Caki2 (cell line): ENCODE data around the gene SP1. TPM values are rescaled to one million over a fixed set of nuclear protein-coding genes. Genes with fewer than 3 reads are reported as not detected.
"Not testable (repeated sequence)": the region's sequence is repeated elsewhere in the genome, so short reads cannot be mapped to it uniquely, and the experiment has no call there.

ENCODE experiments used
- DNase-seq: peaks from one replicate; pipeline ENCODE4 v3.0.0-alpha.2; 2015; ENCODE audit warnings: low read depth
- in situ Hi-C: cut with HindIII; loops from 2 replicates; pipeline ENCODE4 v1.10.0; 2016; ENCODE audit warnings: low sequenced_read_pairs, low pct_unique_long_range_greater_than_20kb, mixed read lengths
- total RNA-seq: library from RNA; depleted of rRNA; stranded (reverse); fragments of >200 nt; shearing (Covaris generic); gene quantifications from 2 replicates; pipeline ENCODE4 v1.2.3, GENCODE V29; 2014; ENCODE audit warnings: low replicate concordance

Gene SP1
- total RNA-seq, 1 experiment from 2014 or later = 39.3 TPM

DNA sequence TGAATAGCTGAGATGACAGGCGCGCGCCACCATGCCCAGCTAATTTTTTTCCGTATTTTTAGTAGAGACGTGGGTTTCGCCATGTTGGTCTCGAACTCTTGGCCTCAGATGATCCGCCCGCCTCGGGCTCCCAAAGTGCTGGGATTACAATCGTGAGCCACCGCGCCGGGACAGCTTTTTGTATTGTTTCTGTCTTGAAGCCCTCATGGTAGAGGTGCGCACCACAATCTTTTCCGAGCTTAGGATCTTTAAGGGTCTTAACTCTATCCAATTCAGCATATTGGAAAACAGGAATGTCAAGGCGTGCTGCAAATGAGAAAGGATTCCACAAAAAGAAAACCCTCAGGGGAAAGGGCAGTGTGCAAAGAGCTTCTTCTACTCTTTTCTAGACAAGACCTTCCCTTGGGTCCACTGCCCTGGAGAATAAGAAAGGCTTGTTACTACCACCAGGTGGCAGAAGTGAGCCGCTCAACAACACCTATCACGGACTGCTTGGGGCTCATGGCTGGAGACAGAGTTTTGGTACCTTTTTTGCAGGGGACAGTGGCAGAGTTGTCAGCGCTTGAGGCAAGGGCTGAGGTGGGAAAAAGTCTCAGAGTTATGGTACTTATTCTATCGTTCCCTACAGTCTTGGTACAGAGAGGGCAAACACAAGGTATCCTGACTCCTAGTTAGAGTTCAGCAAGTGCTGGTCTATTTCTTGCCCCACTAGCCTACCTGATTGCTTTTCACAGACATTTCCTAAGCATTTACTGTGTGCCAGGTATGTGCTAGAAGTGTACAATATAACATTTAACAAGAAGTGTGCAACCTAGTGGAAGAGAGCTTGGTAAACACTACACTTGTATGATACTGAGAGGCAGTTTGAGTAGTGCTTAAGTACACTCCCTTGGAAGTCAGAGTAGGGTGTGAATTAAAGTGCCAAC lies 27.4 kb upstream of the SP1 start:
- in situ Hi-C loops = no loop called here
- DNase-seq = peak; percentile 86

DNA sequence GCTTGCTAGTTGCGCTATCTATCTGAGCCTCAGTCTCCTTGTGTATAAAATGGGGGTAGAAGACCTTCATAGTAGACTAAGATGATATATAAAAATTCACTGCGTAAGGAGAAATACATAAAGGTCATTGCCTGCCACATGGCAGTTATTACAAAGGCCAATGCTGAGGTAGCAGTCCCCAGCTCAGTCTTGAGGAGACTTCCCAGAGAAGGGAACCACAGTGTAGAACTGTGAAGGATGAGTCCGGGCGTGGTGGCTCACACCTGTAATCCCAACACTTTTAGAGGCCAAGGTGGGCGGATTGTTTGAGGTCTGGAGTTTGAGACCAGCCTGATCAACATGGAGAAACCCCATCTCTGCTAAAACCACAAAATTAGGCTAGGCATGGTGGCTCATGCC lies 26.7 kb upstream of the SP1 start:
- DNase-seq = no peak
- in situ Hi-C loops = no loop called here

DNA sequence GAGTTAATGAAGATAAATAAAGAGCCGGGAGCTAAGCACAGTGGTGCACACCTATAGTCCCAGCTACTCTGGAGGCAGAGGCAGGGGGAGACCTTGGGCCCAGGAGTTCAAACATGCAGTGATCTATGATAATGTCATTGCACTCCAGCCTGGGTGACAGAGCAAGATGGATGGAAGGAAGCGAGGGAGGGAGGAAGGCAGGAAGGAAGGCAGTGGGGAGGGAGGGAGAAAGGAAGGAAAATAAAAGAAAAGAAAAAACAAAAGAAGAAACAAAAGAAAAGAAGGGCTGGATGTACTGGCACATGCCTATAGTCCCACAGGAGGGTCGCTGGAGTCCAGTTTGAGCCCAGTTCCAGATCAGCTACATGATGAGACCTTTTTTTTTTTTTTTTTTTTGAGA lies 24.9 kb upstream of the SP1 start:
- DNase-seq = no peak
- in situ Hi-C loops = no loop called here

DNA sequence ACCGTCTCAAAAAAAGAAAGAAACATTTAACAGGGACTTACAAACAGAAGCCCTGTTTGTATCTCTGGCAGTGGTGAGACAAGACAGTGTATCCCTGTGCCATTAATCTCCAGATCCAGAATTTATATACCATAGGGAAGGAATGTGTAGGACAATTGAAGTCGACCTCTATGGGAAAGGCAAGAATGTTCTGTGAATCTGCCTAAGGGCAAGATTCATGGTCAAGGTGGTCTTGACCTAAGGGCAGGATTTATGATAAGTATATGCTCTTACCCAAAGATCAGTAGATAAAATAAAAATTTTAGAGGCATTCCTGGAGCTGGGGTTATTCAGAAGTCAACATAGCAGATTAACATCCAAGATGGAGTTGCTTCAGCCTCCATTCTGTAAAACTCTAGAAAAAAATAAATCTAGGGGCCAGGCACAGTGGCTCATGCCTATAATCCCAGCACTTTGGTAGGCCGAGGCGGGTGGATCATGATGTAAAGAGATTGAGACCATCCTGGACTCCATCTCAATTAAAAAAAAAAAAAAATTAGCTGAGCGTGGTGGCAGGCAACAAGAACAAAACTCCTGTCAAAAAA lies 21.0 kb upstream of the SP1 start:
- no peak for DNase-seq

DNA sequence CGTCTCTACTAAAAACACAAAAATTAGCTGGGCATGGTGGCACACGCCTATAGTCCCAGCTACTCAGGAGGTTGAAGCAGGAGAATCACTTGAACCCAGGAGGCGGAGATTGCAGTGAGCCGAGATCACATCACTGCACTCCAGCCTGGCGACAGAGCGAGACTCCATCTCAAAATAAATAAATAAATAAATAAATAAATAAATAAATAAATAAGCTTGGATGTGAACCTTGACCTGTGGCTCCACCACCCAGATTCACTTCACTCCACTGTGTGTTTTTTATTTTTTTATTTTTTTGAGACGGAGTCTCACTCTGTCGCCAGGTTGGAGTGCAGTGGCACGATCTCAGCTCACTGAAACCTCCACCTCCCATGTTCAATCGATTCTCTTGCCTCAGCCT lies 18.3 kb upstream of the SP1 start:
- in situ Hi-C loops, DNase-seq: not testable (repeated sequence)

More for the DNA sequence above, 21.0 kb upstream of the SP1 start:
- in situ Hi-C loops = no loop called here

DNA sequence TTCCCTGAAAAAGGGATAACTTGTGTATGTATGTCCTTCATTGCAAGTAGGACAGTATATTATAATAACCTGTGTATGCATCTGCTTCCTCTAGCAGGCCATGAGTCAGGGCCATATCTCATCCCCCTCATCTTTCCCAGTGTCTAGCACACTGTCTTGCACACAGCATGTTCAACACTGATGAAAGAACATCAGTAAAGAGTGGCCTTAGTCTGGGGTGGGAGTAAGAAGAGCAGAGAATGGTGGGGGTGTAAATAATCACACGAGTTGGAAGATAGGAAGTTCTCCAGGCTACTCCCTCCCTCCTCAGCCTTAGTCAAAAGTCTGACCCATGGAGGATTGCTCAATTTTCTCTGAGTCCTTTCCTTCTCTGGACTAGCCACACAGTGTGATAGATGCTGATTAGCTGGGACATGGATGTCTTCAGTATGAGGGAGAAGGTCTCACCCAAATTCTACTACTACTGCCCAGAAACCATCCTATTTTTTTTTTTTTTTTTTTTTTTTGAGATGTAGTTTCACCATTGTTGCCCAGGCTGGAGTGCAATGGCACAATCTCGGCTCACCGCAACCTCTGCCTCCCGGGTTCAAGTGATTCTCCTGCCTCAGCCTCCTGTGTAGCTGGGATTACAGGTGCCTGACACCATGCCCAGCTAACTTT lies 14.6 kb upstream of the SP1 start:
- no peak for DNase-seq
- in situ Hi-C loops = no loop called here

DNA sequence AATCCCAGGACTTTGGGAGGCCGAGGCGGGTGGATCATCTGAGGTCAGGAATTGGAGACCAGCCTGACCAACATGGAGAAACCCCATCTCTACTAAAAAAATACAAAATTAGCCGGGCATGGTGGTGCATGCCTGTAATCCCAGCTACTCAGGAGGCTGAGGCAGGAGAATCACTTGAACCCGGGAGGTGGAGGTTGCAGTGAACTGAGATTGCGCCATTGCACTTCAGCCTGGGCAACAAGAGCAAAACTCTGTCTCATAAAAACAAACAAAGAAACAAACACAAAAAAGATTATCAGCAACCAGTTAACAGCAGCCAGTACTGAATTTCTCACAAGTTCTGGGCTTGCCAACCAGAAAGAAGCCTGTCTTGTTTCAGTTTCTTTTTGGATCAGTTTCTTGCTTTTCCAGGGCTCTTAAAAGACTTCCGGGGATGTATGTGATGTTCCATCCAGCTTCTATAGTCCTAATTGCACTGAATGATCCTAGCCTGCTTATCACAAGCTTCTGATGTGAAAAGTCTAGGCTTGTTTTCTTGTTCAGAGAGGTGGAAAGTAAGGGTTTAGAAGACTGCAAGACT lies 6.3 kb upstream of the SP1 start:
- in situ Hi-C loops, DNase-seq: not testable (repeated sequence)

DNA sequence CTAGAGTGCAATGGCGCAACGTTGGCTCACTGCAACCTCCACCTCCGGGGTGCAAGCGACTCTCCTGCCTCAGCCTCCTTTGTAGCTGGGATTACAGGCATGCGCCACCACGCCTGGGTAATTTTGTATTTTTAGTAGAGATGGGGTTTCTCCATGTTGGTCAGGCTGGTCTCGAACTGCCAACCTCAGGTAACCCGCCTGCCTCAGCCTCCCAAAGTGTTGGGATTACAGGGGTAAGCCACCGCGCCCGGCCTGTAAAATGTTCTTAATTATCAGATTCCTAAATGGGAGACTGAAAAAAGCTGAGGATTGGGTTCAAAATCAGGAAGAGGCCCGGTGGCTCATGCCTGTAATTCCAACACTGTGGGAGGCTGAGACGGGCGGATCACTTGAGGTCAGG lies 5.7 kb upstream of the SP1 start:
- in situ Hi-C loops, DNase-seq: not testable (repeated sequence)

DNA sequence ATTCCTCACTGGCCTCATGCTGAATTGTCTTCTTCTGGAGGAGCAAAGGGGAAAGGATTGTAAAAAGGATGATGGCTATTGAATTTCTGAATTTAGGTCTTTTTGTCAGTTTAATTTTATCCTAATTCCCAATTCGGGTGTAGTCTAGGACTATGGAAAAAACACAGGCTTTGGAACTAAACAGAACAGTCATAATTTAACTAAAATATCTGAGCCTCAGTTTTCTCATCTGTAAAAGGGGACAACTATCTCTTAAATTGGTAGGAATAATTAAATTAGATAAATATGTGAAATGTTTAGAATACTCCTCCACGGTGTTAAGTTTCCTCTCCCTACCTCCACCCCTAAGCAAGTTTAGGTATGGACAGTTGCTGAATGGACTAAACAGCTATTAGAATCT lies 3.2 kb upstream of the SP1 start:
- DNase-seq = no peak
- in situ Hi-C loops = no loop called here

DNA sequence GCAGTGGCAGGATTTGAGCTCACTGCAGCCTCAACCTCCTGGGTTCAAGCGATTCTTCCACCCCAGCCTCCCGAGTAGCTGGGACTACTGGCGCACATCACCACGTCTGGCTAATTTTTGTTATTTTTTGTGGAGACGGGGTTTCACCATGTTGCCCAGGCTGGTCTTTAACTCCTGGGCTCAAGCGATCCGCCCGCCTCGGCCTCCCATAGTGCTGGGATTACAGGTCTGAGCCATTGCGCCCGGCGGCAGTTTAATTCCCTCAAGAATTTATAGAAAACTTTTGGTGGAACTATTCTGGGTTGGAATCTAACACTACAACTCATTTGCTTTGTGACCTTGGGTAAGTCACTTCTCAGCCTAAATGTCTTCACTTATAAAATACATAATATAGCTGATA lies 1.8 kb upstream of the SP1 start:
- no peak for DNase-seq
- in situ Hi-C loops = no loop called here

DNA sequence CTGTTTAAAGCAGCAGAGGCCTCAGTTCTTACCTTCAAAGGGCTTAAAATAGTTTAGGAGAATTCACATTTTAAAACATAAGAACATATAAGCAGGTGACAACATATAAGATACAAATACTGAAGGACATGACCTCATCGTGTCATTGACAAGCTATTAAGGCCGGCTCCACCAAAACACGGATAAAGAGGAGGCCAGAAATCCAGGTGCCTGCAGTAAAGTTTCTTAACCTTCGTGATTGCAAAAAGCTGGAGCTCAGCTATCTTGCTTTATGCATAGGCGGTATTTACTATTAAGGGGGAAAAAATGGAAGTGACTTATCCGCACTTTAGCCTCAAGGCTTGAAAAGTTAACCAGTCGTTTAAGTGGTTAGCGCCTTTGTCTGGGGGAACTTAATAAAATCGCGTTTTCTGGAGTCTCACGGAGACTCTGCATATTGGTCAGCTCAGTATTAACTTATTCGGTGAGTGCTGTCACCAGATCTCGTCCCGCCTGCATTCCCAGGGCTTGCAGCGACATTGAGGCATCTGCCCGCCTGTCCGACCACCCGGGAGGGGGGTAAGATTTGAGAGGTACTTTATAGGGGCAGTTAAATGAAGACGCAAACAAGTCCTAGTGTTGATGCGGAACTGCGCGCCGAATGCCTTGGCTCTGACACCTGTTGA lies 1.1 kb upstream of the SP1 start:
- no peak for DNase-seq
- in situ Hi-C loops = no loop called here

DNA sequence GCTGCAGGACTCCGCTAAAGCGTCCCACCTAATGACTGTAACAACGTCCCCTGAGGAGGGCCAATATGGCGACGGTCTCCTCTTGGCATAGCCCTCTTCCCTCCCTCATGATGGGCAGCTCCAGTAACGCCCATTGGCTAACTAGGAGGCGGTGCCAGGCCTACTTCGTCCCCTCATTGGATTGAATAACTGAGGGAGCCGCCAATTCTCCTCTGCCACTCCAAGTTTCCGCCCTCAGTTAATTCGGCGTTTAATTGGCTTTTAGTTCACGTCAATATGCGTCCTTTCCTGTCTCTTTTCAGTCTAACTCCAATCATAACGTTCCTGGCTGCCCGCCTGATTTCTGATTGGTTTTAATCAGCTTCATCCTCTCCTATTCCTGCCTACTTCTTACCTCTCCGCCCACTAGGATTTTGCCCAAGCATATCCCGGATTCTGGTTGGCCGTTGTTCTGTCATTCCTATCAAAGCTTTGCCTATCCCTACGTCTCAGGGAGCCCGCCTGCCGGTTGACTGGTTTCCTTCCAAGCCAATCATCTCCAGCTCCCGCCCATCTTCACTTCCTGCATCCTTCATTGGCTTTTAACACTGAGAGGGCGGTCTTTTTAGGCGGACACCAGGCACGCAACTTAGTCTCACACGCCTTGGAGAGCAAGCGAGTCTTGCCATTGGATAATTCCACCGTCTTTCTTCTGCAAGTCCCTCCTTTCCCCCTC lies 430 bp upstream of the SP1 start:
- in situ Hi-C loops = no loop called here
- peak; percentile 100 for DNase-seq

DNA sequence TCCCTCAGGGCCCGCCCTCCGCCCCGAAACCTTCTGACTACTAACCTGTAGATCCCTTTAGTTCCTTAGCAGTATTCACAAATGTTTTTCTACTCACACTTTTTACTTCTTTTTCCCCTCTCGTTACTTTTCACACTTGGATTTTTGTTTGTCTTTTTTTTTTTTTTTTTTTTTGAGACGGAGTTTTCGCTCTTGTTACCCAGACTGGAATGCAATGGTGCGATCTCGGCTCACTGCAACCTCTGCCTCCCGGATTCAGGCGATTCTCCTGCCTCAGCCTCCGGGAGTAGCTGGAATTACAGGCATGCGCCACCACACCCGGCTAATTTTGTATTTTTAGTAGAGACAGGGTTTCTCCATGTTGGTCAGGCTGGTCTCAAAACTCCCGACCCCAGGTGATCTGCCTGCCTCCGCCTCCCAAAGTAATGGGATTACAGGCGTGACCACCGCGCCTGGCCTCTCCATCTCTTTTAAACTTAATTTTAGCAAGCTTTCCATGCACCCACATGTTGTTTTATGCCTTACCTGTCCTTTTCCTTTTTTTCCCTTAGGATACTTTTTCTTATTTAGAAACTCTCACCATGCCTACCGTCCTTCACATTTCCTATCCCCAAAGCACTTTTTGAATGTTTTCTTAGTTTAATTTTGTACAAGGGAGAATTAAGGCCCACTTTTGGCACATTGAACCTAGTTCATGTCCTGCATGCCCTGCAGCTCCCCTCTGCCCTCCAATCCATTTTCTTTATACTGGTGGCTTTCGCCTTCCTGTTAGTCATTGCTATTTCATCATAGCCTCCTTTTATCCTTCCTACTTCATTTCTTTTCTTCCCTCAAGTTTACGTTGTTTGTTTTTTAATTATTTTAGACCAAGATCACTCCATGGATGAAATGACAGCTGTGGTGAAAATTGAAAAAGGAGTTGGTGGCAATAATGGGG lies 1.1 kb downstream of the SP1 start:
- DNase-seq = no peak

DNA sequence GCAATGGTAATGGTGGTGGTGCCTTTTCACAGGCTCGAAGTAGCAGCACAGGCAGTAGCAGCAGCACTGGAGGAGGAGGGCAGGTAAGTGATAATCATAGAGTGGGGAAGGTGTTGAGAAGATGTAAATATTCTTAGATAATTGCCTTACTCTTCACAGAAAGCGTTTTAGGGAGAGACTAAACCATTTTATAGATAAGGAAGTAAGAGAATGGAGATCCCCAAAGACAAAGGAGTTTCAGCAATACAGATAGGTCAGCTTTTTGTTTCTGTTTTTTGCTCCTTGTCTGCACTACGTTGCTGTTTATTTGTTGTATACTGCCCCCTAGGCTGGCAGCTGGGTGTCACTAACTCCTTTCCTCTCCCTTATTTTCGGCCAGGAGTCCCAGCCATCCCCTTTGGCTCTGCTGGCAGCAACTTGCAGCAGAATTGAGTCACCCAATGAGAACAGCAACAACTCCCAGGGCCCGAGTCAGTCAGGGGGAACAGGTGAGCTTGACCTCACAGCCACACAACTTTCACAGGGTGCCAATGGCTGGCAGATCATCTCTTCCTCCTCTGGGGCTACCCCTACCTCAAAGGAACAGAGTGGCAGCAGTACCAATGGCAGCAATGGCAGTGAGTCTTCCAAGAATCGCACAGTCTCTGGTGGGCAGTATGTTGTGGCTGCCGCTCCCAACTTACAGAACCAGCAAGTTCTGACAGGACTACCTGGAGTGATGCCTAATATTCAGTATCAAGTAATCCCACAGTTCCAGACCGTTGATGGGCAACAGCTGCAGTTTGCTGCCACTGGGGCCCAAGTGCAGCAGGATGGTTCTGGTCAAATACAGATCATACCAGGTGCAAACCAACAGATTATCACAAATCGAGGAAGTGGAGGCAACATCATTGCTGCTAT lies 2.0 kb downstream of the SP1 start:
- in situ Hi-C loops = no loop called here
- peak; percentile 95 for DNase-seq

More for the DNA sequence above, 1.1 kb downstream of the SP1 start:
- in situ Hi-C loops = no loop called here

DNA sequence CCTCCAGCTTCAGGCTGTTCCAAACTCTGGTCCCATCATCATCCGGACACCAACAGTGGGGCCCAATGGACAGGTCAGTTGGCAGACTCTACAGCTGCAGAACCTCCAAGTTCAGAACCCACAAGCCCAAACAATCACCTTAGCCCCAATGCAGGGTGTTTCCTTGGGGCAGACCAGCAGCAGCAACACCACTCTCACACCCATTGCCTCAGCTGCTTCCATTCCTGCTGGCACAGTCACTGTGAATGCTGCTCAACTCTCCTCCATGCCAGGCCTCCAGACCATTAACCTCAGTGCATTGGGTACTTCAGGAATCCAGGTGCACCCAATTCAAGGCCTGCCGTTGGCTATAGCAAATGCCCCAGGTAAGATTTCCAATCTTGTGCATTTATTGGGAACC lies 3.3 kb downstream of the SP1 start:
- no peak for DNase-seq
- in situ Hi-C loops = no loop called here

DNA sequence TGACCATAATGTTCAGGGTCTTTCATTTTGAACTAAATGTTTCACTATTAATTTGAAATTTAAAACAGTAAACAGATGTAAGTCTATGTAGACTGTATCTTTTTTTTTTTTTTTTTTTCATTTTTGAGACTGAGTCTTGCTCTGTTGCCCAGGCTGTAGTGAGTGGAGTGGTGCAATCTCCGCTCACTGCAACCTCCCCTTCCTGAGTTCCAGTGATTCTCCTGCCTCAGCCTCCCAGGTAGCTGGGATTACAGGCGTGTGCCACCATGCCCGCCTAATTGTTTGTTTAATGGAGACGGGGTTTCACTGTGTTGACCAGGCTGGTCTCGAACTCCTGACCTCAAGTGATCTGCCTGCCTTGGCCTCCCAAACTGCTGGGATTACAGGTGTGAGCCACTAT lies 6.4 kb downstream of the SP1 start:
- in situ Hi-C loops, DNase-seq: not testable (repeated sequence)
